ENCODE data around the gene HS1BP3. TPM values are rescaled to one million over a fixed set of nuclear protein-coding genes. Genes with fewer than 3 reads are reported as not detected.

The HS1BP3 gene
- total RNA-seq, 2 experiments from 2014 or later, result 8.8 to 10.1 TPM

GRCh38 chr2:20593072-20594034, 57.5 kb downstream of the HS1BP3 start:
- H3K27me3 Mint-ChIP-seq, result no peaks in the 10 kb centered on the region
- ATAC-seq (ENCODE audit: poor library complexity) (no peak), DNase-seq (peak in 1 of 14 experiments; percentile 27)
- POLR2A ChIA-PET, result no interaction called here
- H3K27me3 ChIP-seq (ENCODE audit: control insufficient read depth in 1 of 2, insufficient read depth in 2 of 2, low read length in 2 of 2), result no peaks in the 10 kb centered on the region
- no peaks in the 10 kb centered on the region for H3K36me3 ChIP-seq (ENCODE audit: insufficient read depth, low read length)
- no peak overlapping the region for H3K4me3 Mint-ChIP-seq
- no peaks in the 10 kb centered on the region for H3K9me3 Mint-ChIP-seq
- no peaks in the 10 kb centered on the region for H3K36me3 Mint-ChIP-seq (ENCODE audit: low read depth)
- TF ChIP-seq CTCF (IDR thresholded peaks at IDR 0.05), result no peak
- H3K27ac ChIP-seq (ENCODE audit: low read depth in 1 of 2, low read length in 2 of 2), result no peak overlapping the region
- H3K4me3 ChIP-seq (ENCODE audit: low read length), result no peak overlapping the region
- intact Hi-C loops (cut with DNase I, micrococcal nuclease), result no loop called here
- CTCF ChIA-PET, result no interaction called here
- H3K9me3 ChIP-seq (ENCODE audit: control insufficient read depth in 1 of 2, insufficient read depth in 1 of 2, low read length in 2 of 2), result no peaks in the 10 kb centered on the region
- peaks cover 11% of the 10 kb centered on the region for H3K4me1 ChIP-seq (ENCODE audit: insufficient read depth, low read length)
- H3K4me1 Mint-ChIP-seq (ENCODE audit: low read depth), result no peaks in the 10 kb centered on the region
- H3K27ac Mint-ChIP-seq, result no peak overlapping the region

GRCh38 chr2:20592106-20593071, 58.5 kb downstream of the HS1BP3 start:
- H3K9me3 Mint-ChIP-seq, result no peaks in the 10 kb centered on the region
- CTCF ChIA-PET, result no interaction called here
- no peaks in the 10 kb centered on the region for H3K36me3 ChIP-seq (ENCODE audit: insufficient read depth, low read length)
- ATAC-seq (ENCODE audit: poor library complexity), result no peak
- no peaks in the 10 kb centered on the region for H3K36me3 Mint-ChIP-seq (ENCODE audit: low read depth)
- no peak overlapping the region for H3K27ac ChIP-seq (ENCODE audit: low read depth in 1 of 2, low read length in 2 of 2)
- H3K4me3 ChIP-seq (ENCODE audit: low read length), result no peak overlapping the region
- POLR2A ChIA-PET, result no interaction called here
- peak in 2 of 14 experiments; percentile 6 to 14 for DNase-seq
- H3K27me3 ChIP-seq (ENCODE audit: control insufficient read depth in 1 of 2, insufficient read depth in 2 of 2, low read length in 2 of 2), result no peaks in the 10 kb centered on the region
- peaks cover 11% of the 10 kb centered on the region for H3K4me1 ChIP-seq (ENCODE audit: insufficient read depth, low read length)
- H3K4me1 Mint-ChIP-seq (ENCODE audit: low read depth), result no peaks in the 10 kb centered on the region
- no peaks in the 10 kb centered on the region for H3K9me3 ChIP-seq (ENCODE audit: control insufficient read depth in 1 of 2, insufficient read depth in 1 of 2, low read length in 2 of 2)
- no peak for TF ChIP-seq CTCF (IDR thresholded peaks at IDR 0.05)
- H3K27me3 Mint-ChIP-seq, result no peaks in the 10 kb centered on the region
- no peak overlapping the region for H3K27ac Mint-ChIP-seq
- intact Hi-C loops (cut with DNase I, micrococcal nuclease), result no loop called here
- H3K4me3 Mint-ChIP-seq, result no peak overlapping the region

- no peak overlapping the region for H3K4me3 Mint-ChIP-seq
- TF ChIP-seq CTCF (IDR thresholded peaks at IDR 0.05), result no peak
- peak in 1 of 14 experiments; percentile 15 for DNase-seq
These were observed 60.0 kb downstream of the HS1BP3 start for GRCh38 chr2:20590704-20591515.

More at GRCh38 chr2:20590704-20591515, 60.0 kb downstream of the HS1BP3 start:
- Mint-ChIP-seq H3K27ac (no peak overlapping the region), H3K4me1 (ENCODE audit: low read depth) (no peaks in the 10 kb centered on the region), H3K36me3 (ENCODE audit: low read depth) (no peaks in the 10 kb centered on the region), H3K9me3 (no peaks in the 10 kb centered on the region), H3K27me3 (no peaks in the 10 kb centered on the region)
- ATAC-seq (ENCODE audit: poor library complexity), result no peak
- H3K9me3 ChIP-seq (ENCODE audit: control insufficient read depth in 1 of 2, insufficient read depth in 1 of 2, low read length in 2 of 2), result no peaks in the 10 kb centered on the region
- POLR2A ChIA-PET, result no interaction called here
- intact Hi-C loops (cut with DNase I, micrococcal nuclease), result no loop called here
- H3K27ac ChIP-seq (ENCODE audit: low read depth in 1 of 2, low read length in 2 of 2), result no peak overlapping the region
- H3K4me3 ChIP-seq (ENCODE audit: low read length), result no peak overlapping the region
- no peaks in the 10 kb centered on the region for H3K27me3 ChIP-seq (ENCODE audit: control insufficient read depth in 1 of 2, insufficient read depth in 2 of 2, low read length in 2 of 2)
- H3K4me1 ChIP-seq (ENCODE audit: insufficient read depth, low read length), result peaks cover 10% of the 10 kb centered on the region
- H3K36me3 ChIP-seq (ENCODE audit: insufficient read depth, low read length), result no peaks in the 10 kb centered on the region
- CTCF ChIA-PET, result no interaction called here

Measured in CD4-positive, alpha-beta T cell (primary cell).